Parathyroid adenoma (tissue), 2 donors: ENCODE data around the gene DPH7.
"Not testable (repeated sequence)": the region's sequence is repeated elsewhere in the genome, so short reads cannot be mapped to it uniquely, and the experiment has no call there.

Experiments
- H2AFZ ChIP-seq: fragments of 300-600 bp; sonication (generic); one replicate; pipeline ENCODE4 v1.7.0; 2017; ENCODE audit warnings: antibody characterized with exemption, mild to moderate bottlenecking
- H3K27ac ChIP-seq: fragments of 300-600 bp; sonication (generic); one replicate; pipeline ENCODE4 v1.7.0; 2017
- H3K27me3 ChIP-seq: fragments of 300-600 bp; sonication (generic); one replicate; pipeline ENCODE4 v1.7.0; 2017; ENCODE audit warnings: low read length; ENCODE audit not compliant: control insufficient read depth, insufficient read depth
- H3K36me3 ChIP-seq: fragments of 300-600 bp; sonication (generic); one replicate; pipeline ENCODE4 v1.7.0; 2017; ENCODE audit warnings: low read length; ENCODE audit not compliant: control insufficient read depth, insufficient read depth
- H3K4me1 ChIP-seq: fragments of 300-600 bp; sonication (generic); one replicate; pipeline ENCODE4 v1.7.0; 2017; ENCODE audit warnings: control low read depth
- H3K4me2 ChIP-seq: fragments of 300-600 bp; sonication (generic); one replicate; pipeline ENCODE4 v1.7.0; 2017; ENCODE audit warnings: low read length
- H3K4me3 ChIP-seq: fragments of 300-600 bp; sonication (generic); one replicate; pipeline ENCODE4 v1.7.0; 2017; ENCODE audit warnings: low read depth, low read length
- H3K79me2 ChIP-seq: fragments of 300-600 bp; sonication (generic); one replicate; pipeline ENCODE4 v1.7.0; 2017; ENCODE audit warnings: control low read depth
- H3K9ac ChIP-seq: fragments of 300-600 bp; sonication (generic); one replicate; pipeline ENCODE4 v1.7.0; 2017; ENCODE audit warnings: mild to moderate bottlenecking
- H3K9me3 ChIP-seq: fragments of 300-600 bp; sonication (generic); one replicate; pipeline ENCODE4 v1.7.0; 2017; ENCODE audit warnings: low read length; ENCODE audit not compliant: control insufficient read depth
- TF ChIP-seq, protein P1 (sequence below): fragments of 300-600 bp; sonication (generic); IDR thresholded peaks from one replicate; pipeline ENCODE4 v1.7.0; 2017; ENCODE audit warnings: antibody characterized with exemption, mild to moderate bottlenecking
- donor health status: primary hyperparathyroidism.

DPH7 gene

DNA sequence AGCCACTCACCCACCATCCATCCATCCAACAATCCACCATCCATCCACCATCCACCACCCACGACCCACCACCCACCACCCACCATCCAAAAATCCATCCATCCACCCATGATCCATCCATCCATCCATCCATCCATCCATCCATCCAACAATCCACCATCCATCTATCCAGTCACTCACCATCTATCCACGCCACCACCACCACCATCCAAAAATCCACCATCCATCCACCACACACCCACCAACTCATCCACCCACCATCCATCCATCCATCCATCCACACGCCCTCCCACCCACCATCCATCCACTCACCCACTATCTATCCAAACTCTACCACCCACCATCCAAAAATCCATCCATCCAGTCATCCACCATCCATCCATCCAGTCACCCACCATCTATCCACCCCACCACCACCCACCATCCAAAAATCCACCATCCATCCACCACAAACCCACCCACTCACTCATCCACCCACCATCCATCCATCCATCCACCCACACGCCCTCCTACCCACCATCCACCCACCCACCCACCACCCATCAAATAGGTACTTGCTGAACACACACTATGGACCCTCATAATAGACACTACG is 9.0 kb downstream of the DPH7 start:
- H3K4me1 ChIP-seq: no peaks in the 10 kb centered on the region
- H3K79me2 ChIP-seq: peaks cover 8% of the 10 kb centered on the region
- H3K4me2 ChIP-seq: no peak overlapping the region
- H3K9me3 ChIP-seq: no peaks in the 10 kb centered on the region
- no peak overlapping the region for H3K27ac ChIP-seq
- TF ChIP-seq, protein P1, sequence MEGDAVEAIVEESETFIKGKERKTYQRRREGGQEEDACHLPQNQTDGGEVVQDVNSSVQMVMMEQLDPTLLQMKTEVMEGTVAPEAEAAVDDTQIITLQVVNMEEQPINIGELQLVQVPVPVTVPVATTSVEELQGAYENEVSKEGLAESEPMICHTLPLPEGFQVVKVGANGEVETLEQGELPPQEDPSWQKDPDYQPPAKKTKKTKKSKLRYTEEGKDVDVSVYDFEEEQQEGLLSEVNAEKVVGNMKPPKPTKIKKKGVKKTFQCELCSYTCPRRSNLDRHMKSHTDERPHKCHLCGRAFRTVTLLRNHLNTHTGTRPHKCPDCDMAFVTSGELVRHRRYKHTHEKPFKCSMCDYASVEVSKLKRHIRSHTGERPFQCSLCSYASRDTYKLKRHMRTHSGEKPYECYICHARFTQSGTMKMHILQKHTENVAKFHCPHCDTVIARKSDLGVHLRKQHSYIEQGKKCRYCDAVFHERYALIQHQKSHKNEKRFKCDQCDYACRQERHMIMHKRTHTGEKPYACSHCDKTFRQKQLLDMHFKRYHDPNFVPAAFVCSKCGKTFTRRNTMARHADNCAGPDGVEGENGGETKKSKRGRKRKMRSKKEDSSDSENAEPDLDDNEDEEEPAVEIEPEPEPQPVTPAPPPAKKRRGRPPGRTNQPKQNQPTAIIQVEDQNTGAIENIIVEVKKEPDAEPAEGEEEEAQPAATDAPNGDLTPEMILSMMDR: no peak
- H2AFZ ChIP-seq: no peak overlapping the region
- no peaks in the 10 kb centered on the region for H3K27me3 ChIP-seq
- H3K9ac ChIP-seq: no peak overlapping the region
- no peaks in the 10 kb centered on the region for H3K36me3 ChIP-seq
- H3K4me3 ChIP-seq: no peak overlapping the region

DNA sequence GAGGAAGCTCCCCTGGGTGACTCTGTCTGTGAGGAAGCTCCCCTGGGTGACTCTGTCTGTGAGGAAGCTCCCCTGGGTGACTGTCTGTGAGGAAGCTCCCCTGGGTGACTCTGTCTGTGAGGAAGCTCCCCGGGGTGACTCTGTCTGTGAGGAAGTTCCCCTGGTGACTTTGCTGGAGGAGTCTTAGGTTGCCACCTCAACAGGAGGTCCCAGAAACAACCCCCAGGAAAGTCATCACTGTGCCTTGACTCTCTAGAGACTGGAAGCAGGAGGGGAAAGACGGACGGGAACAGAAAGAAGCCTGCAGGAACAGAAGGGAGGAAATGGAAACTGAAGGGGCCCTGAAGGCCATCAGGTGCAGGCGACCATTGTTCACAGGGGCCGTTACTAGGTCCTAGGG is 10.3 kb downstream of the DPH7 start:
- H3K27ac ChIP-seq, H3K36me3 ChIP-seq, H3K27me3 ChIP-seq, H3K9me3 ChIP-seq, H3K4me1 ChIP-seq, H3K9ac ChIP-seq, H3K4me2 ChIP-seq, H3K4me3 ChIP-seq, H3K79me2 ChIP-seq, H2AFZ ChIP-seq: not testable (repeated sequence)

DNA sequence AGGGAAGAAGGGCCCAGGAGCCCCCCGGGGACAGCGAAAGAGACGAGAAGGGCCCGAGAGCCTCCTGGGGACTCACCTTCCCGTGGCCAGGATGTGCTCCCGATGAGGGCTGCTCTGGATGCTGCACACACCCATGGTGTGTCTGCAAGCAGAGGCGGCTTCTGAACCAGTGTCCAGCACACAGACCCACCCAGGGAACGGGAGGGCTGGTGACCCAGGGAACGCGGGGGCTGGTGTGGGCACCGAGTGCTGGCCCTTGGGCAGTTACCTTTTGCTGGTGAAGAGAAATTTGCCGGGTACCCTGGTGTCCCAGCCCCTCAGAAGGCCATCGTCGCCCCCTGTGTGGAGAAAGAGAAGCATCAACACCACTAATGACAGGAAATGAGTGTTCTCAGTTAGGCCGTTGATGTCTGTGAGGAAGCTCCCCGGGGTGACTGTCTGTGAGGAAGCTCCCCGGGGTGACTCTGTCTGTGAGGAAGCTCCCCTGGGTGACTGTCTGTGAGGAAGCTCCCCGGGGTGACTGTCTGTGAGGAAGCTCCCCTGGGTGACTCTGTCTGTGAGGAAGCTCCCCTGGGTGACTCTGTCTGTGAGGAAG is 13.8 kb downstream of the DPH7 start:
- Histone ChIP-seq H3K9ac (no peak overlapping the region), H3K27me3 (no peaks in the 10 kb centered on the region), H3K4me2 (no peak overlapping the region), H3K4me3 (no peak overlapping the region), H3K9me3 (no peaks in the 10 kb centered on the region), H3K27ac (no peak overlapping the region), H3K4me1 (no peaks in the 10 kb centered on the region), H3K36me3 (no peaks in the 10 kb centered on the region), H2AFZ (no peak overlapping the region), H3K79me2 (peaks cover 2% of the 10 kb centered on the region)
- TF ChIP-seq, protein P1: no peak

DNA sequence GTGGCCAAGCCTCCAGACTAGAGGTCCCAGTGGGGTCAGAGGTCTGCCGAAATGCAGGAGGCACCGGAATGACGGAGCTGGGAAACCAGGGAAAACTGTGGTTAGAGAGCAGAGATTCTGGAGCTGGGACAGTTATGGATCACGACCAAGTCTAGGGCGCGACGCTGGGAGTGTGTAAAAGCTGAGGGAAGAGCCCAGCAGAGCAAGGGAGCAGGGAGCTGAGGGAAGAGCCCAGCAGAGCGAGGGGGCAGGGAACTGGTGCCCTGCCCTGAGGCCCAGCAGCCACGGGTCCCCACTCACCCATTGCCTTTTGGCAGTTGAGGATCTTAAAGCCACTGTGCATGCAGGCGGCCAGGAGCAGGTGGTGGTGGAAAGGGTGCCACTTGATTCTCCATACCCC is 14.6 kb downstream of the DPH7 start:
- Histone ChIP-seq H3K4me3 (no peak overlapping the region), H3K36me3 (no peaks in the 10 kb centered on the region)
- TF ChIP-seq, protein P1: no peak

DNA sequence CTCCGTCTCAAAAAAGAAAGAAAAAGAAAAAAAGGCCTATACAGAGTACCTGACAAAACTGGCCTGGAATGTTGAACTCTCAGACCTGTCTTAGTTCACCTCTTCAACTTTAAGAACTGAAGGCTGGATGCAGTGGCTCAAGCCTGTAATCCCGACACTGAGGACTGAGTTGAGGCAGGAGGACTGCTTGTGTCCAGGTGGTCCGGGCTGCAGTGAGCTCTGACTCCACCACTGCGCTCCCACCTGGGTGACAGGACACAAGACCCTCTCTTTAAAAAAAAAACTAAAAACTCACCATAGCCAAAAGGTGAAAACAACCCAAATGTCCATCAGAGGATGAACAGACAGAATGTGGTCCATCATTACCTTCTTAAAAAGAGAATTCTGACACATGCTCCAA is 20.6 kb downstream of the DPH7 start:
- TF ChIP-seq, protein P1: no peak
- Histone ChIP-seq H2AFZ (no peak overlapping the region), H3K27me3 (no peaks in the 10 kb centered on the region), H3K79me2 (no peaks in the 10 kb centered on the region), H3K4me1 (no peaks in the 10 kb centered on the region), H3K36me3 (no peaks in the 10 kb centered on the region), H3K4me3 (no peak overlapping the region), H3K4me2 (no peak overlapping the region), H3K9me3 (no peaks in the 10 kb centered on the region), H3K9ac (no peak overlapping the region), H3K27ac (no peak overlapping the region)

More for the DNA sequence above, 14.6 kb downstream of the DPH7 start:
- Histone ChIP-seq H3K79me2 (no peaks in the 10 kb centered on the region), H3K4me2 (no peak overlapping the region), H3K27me3 (no peaks in the 10 kb centered on the region), H3K9me3 (no peaks in the 10 kb centered on the region), H3K9ac (no peak overlapping the region), H2AFZ (no peak overlapping the region), H3K27ac (no peak overlapping the region), H3K4me1 (no peaks in the 10 kb centered on the region)
